ENCODE results near the gene FNTB. TPM values are rescaled to one million over a fixed set of nuclear protein-coding genes. Genes with fewer than 3 reads are reported as not detected.

FNTB gene
- total RNA-seq, 1 experiment from 2014 or later: 14.2 TPM

- ChIA-PET POLR2A (no interaction called here), CTCF (no interaction called here)
- H3K4me3 Mint-ChIP-seq: no peak overlapping the region
- H3K27ac Mint-ChIP-seq: no peak overlapping the region; the same call in 1 of the 2 replicates
- H3K36me3 Mint-ChIP-seq: peaks cover 19% of the 10 kb centered on the region
- no peak for DNase-seq (ENCODE audit: low spot score)
- H3K4me1 Mint-ChIP-seq: no peaks in the 10 kb centered on the region
- ATAC-seq: no peak
- TF ChIP-seq ZNF317 (CRISPR knock-in tag; IDR thresholded peaks at IDR 0.05; ENCODE audit: borderline replicate concordance, low read depth): no peak
- TF ChIP-seq ZBTB43 (CRISPR knock-in tag; IDR thresholded peaks at IDR 0.05): no peak
- no peak for TF ChIP-seq JUN (CRISPR knock-in tag; IDR thresholded peaks at IDR 0.05)
- no peaks in the 10 kb centered on the region for H3K9me3 Mint-ChIP-seq
- no peaks in the 10 kb centered on the region for H3K27me3 Mint-ChIP-seq (ENCODE audit: low read depth)
Measured at GRCh38 chr14:65073605-65074201, 87.0 kb downstream of the FNTB start.

GRCh38 chr14:65074449-65075150 is 87.9 kb downstream of the FNTB start:
- DNase-seq (ENCODE audit: low spot score): no peak
- ChIA-PET CTCF (no interaction called here), POLR2A (no interaction called here)
- Mint-ChIP-seq H3K4me1 (no peaks in the 10 kb centered on the region), H3K27me3 (ENCODE audit: low read depth) (no peaks in the 10 kb centered on the region), H3K4me3 (no peak overlapping the region), H3K36me3 (peaks cover 24% of the 10 kb centered on the region), H3K27ac (no peak overlapping the region), H3K9me3 (no peaks in the 10 kb centered on the region)
- no peak for ATAC-seq
- TF ChIP-seq ATF1 (CRISPR knock-in tag; IDR thresholded peaks at IDR 0.05): no peak
- TF ChIP-seq USF2 (CRISPR knock-in tag; IDR thresholded peaks at IDR 0.05): no peak
- no peak for TF ChIP-seq TP53 (CRISPR knock-in tag; IDR thresholded peaks at IDR 0.05)
- no peak for TF ChIP-seq RELA (CRISPR knock-in tag; IDR thresholded peaks at IDR 0.05; ENCODE audit: borderline replicate concordance)
- no peak for TF ChIP-seq CTCF (IDR thresholded peaks at IDR 0.05)
- no peak for TF ChIP-seq ZNF232 (CRISPR knock-in tag; IDR thresholded peaks at IDR 0.05)
- no peak for TF ChIP-seq CREB1 (CRISPR knock-in tag; IDR thresholded peaks at IDR 0.05)
- no peak for TF ChIP-seq ATF2 (CRISPR knock-in tag; IDR thresholded peaks at IDR 0.05; ENCODE audit: borderline replicate concordance, low read depth)
- no peak for TF ChIP-seq FOXK1 (CRISPR knock-in tag; IDR thresholded peaks at IDR 0.05)
- no peak for TF ChIP-seq NR2C2 (CRISPR knock-in tag; IDR thresholded peaks at IDR 0.05)
- TF ChIP-seq SMAD4 (CRISPR knock-in tag; IDR thresholded peaks at IDR 0.05): no peak
- no peak for TF ChIP-seq HMGA2 (CRISPR knock-in tag; IDR thresholded peaks at IDR 0.05)
- TF ChIP-seq SMAD3 (CRISPR knock-in tag; IDR thresholded peaks at IDR 0.05; ENCODE audit: borderline replicate concordance): no peak

- CTCF ChIA-PET: interaction anchor here (1.3 kb wide), 1 partner anchor 56 kb away, joined by 6 read pairs; no protein-coding TSS in a partner anchor
- no peak for DNase-seq (ENCODE audit: low spot score)
- H3K9me3 Mint-ChIP-seq: no peaks in the 10 kb centered on the region
- H3K36me3 Mint-ChIP-seq: peaks cover 24% of the 10 kb centered on the region
- H3K27me3 Mint-ChIP-seq (ENCODE audit: low read depth): no peaks in the 10 kb centered on the region
- H3K27ac Mint-ChIP-seq: no peak overlapping the region
- no peak for ATAC-seq
- POLR2A ChIA-PET: no interaction called here
- H3K4me3 Mint-ChIP-seq: no peak overlapping the region
- no peaks in the 10 kb centered on the region for H3K4me1 Mint-ChIP-seq
- TF ChIP-seq ZNF232 (CRISPR knock-in tag; IDR thresholded peaks at IDR 0.05) (no peak), TCF7 (CRISPR knock-in tag; IDR thresholded peaks at IDR 0.05; ENCODE audit: low read depth) (no peak), KAT7 (CRISPR knock-in tag; IDR thresholded peaks at IDR 0.05; ENCODE audit: borderline replicate concordance) (no peak), ETV6 (CRISPR knock-in tag; IDR thresholded peaks at IDR 0.05) (no peak), CTCF (IDR thresholded peaks at IDR 0.05) (no peak), ZNF416 (CRISPR knock-in tag; IDR thresholded peaks at IDR 0.05) (no peak), CBFB (CRISPR knock-in tag; IDR thresholded peaks at IDR 0.05; ENCODE audit: low read depth) (no peak), ZNF512 (CRISPR knock-in tag; IDR thresholded peaks at IDR 0.05; ENCODE audit: borderline replicate concordance) (no peak)
Measured at GRCh38 chr14:65075628-65076325, 89.1 kb downstream of the FNTB start.
